Panc1 (cell line): Measurements from ENCODE around the gene EML6.

Source experiments
- CTCF ChIP-seq: fragments of 450-650 bp; IDR thresholded peaks from 2 replicates; pipeline ENCODE4 v1.5.1; 2017; ENCODE audit warnings: mild to moderate bottlenecking
- TCF7L2 ChIP-seq: IDR thresholded peaks from 2 replicates; pipeline ENCODE4 v1.6.1; 2011; ENCODE audit warnings: mild to moderate bottlenecking, low read depth, low read length, inconsistent platforms

GRCh38 chr2:54724560-54725342, 1.3 kb downstream of the EML6 start:
- no peak for TF ChIP-seq CTCF
- TF ChIP-seq TCF7L2 = no peak
